H1 (cell line): ENCODE data around the gene ZNRF3. TPM values are rescaled to one million over a fixed set of nuclear protein-coding genes. Genes with fewer than 3 reads are reported as not detected.

Source experiments
- CTCF ChIA-PET: fragments of 300-600 bp; sonication (Branson Sonifier 250); formaldehyde crosslinking; loops from one replicate; lab custom pipeline; 2021; ENCODE audit not compliant: partially characterized antibody; lab: Charles Lee
- POLR2A ChIA-PET: fragments of 300-600 bp; sonication (Branson Sonifier 250); formaldehyde crosslinking; loops from one replicate; lab custom pipeline; 2021; ENCODE audit warnings: inconsistent platforms; ENCODE audit not compliant: partially characterized antibody; lab: Charles Lee
- DNase-seq, 2 experiments: peaks; one replicate each; pipeline versions ENCODE4 v3.0.0 to v3.0.0-alpha.2; 2010 to 2022; ENCODE audit warnings: low spot score in 2 of 2, low read depth in 1 of 2, mixed read lengths in 1 of 2
- FAIRE-seq: peaks from 2 replicates; lab custom pipeline; 2011; peaks lifted over from hg19 to GRCh38; lab: Jason Lieb, UNC
- H2AFZ ChIP-seq: 2 replicates; pipeline ENCODE4 v1.8.1; 2012; ENCODE audit warnings: low read length, inconsistent platforms
- H2AK5ac ChIP-seq: 2 replicates; pipeline ENCODE4 v1.6.1; 2013; ENCODE audit warnings: low read depth, low read length
- H2BK120ac ChIP-seq: replicated peaks from 2 replicates; pipeline ENCODE3; 2013; ENCODE audit warnings: low read depth, low read length, inconsistent platforms
- H2BK12ac ChIP-seq: 2 replicates; pipeline ENCODE4 v1.6.1; 2013; ENCODE audit warnings: low read depth, low read length
- H2BK15ac ChIP-seq: 2 replicates; pipeline ENCODE4 v1.6.1; 2013; ENCODE audit warnings: low read length
- H2BK20ac ChIP-seq: 2 replicates; pipeline ENCODE4 v1.6.1; 2013; ENCODE audit warnings: low read length
- H2BK5ac ChIP-seq: 2 replicates; pipeline ENCODE4 v1.6.1; 2013; ENCODE audit warnings: low read depth, low read length
- H3K14ac ChIP-seq: 2 replicates; pipeline ENCODE4 v1.6.1; 2013; ENCODE audit warnings: inconsistent platforms; ENCODE audit not compliant: insufficient read length
- H3K18ac ChIP-seq: 2 replicates; pipeline ENCODE4 v1.6.1; 2013; ENCODE audit warnings: low read length; ENCODE audit errors: extremely low read depth
- H3K23ac ChIP-seq: 2 replicates; pipeline ENCODE4 v1.6.1; 2013; ENCODE audit warnings: inconsistent platforms; ENCODE audit not compliant: insufficient read length
- H3K23me2 ChIP-seq: 2 replicates; pipeline ENCODE4 v1.6.1; 2013; ENCODE audit warnings: low read depth, low read length
- H3K27ac ChIP-seq: 2 replicates; pipeline ENCODE4 v1.6.1; 2011; ENCODE audit warnings: low read depth, low read length, inconsistent platforms
- H3K27me3 ChIP-seq, 4 experiments: replicated peaks in 1 of 4; 1 replicate in 1 of 4; 2 replicates in 3 of 4; pipeline versions ENCODE4 v1.6.1 to v1.8.1; 2011 to 2013; ENCODE audit warnings: low read length in 3 of 4, mild to moderate bottlenecking in 3 of 4, inconsistent platforms in 2 of 4, mixed read lengths in 2 of 4, moderate library complexity in 1 of 4; ENCODE audit not compliant: control insufficient read depth in 3 of 4, insufficient read depth in 3 of 4; ENCODE audit errors: extremely low read depth in 1 of 4
- H3K36me3 ChIP-seq, 4 experiments: 2 replicates each; pipeline versions ENCODE4 v1.6.1 to v1.8.1; 2011 to 2013; ENCODE audit warnings: mild to moderate bottlenecking in 4 of 4, low read length in 3 of 4, moderate library complexity in 2 of 4, control low read depth in 1 of 4, inconsistent platforms in 1 of 4; ENCODE audit not compliant: insufficient read depth in 4 of 4, control insufficient read depth in 2 of 4
- H3K4ac ChIP-seq: replicated peaks from 2 replicates; pipeline ENCODE3; 2013; ENCODE audit warnings: low read length, low read depth, mixed read lengths, inconsistent platforms; ENCODE audit not compliant: insufficient read length
- H3K4me1 ChIP-seq, 4 experiments: replicated peaks in 1 of 4; 1 replicate in 1 of 4; 2 replicates in 3 of 4; pipeline versions ENCODE4 v1.6.1 to v1.8.1; 2011 to 2013; ENCODE audit warnings: low read length in 3 of 4, inconsistent platforms in 2 of 4, mixed read lengths in 1 of 4; ENCODE audit not compliant: insufficient read depth in 4 of 4, control insufficient read depth in 3 of 4
- H3K4me2 ChIP-seq, 2 experiments: 2 replicates each; pipeline versions ENCODE4 v1.6.1 to v1.8.1; 2011 to 2013; ENCODE audit warnings: low read depth in 2 of 2, low read length in 2 of 2, control low read depth in 1 of 2, inconsistent platforms in 1 of 2, mild to moderate bottlenecking in 1 of 2; ENCODE audit not compliant: insufficient read depth in 1 of 2
- H3K4me3 ChIP-seq, 4 experiments: fragments of 200-600, 300-600 bp in 1 of 4; sonication (generic), shearing (Covaris generic), sonication (Bioruptor Twin) in 1 of 4; 2 replicates each; pipeline versions ENCODE4 v1.5.1 to v1.8.1; 2011 to 2016; ENCODE audit warnings: low read length in 4 of 4, low read depth in 3 of 4, control low read depth in 2 of 4, inconsistent platforms in 2 of 4, mild to moderate bottlenecking in 2 of 4, mixed read lengths in 1 of 4, moderate library complexity in 1 of 4; ENCODE audit not compliant: insufficient read depth in 2 of 4; ENCODE audit errors: extremely low read depth in 1 of 4
- H3K56ac ChIP-seq: replicated peaks from 2 replicates; pipeline ENCODE3; 2013; ENCODE audit warnings: low read depth, mild to moderate bottlenecking, mixed read lengths, low read length, inconsistent platforms; ENCODE audit not compliant: insufficient read length
- H3K79me1 ChIP-seq: 2 replicates; pipeline ENCODE4 v1.6.1; 2013; ENCODE audit warnings: low read depth, low read length, control low read depth
- H3K79me2 ChIP-seq, 2 experiments: 2 replicates each; pipeline versions ENCODE4 v1.6.1 to v1.8.1; 2012 to 2013; ENCODE audit warnings: low read length in 2 of 2, mild to moderate bottlenecking in 2 of 2, inconsistent platforms in 1 of 2; ENCODE audit not compliant: insufficient read depth in 2 of 2, control insufficient read depth in 1 of 2
- H3K9ac ChIP-seq, 4 experiments: replicated peaks in 1 of 4; 1 replicate in 1 of 4; 2 replicates in 3 of 4; pipeline versions ENCODE4 v1.6.1 to v1.8.1; 2011 to 2013; ENCODE audit warnings: low read depth in 3 of 4, low read length in 3 of 4, control low read depth in 2 of 4, mild to moderate bottlenecking in 2 of 4, moderate library complexity in 2 of 4, inconsistent platforms in 1 of 4; ENCODE audit errors: extremely low read depth in 1 of 4
- H3K9me3 ChIP-seq, 2 experiments: 2 replicates each; pipeline versions ENCODE4 v1.6.1 to v1.8.1; 2012 to 2013; ENCODE audit warnings: mild to moderate bottlenecking in 2 of 2, moderate library complexity in 2 of 2, control low read depth in 1 of 2, inconsistent platforms in 1 of 2, low read depth in 1 of 2, low read length in 1 of 2, mixed read lengths in 1 of 2; ENCODE audit not compliant: insufficient read depth in 2 of 2
- H4K20me1 ChIP-seq, 2 experiments: replicated peaks in 1 of 2; 2 replicates each; pipeline versions ENCODE3 to v1.8.1; 2011 to 2013; ENCODE audit warnings: inconsistent platforms in 2 of 2, low read length in 2 of 2, mild to moderate bottlenecking in 1 of 2; ENCODE audit not compliant: insufficient read depth in 2 of 2, control insufficient read depth in 1 of 2
- H4K5ac ChIP-seq: 2 replicates; pipeline ENCODE4 v1.6.1; 2013; ENCODE audit warnings: low read length, low read depth, mixed read lengths, inconsistent platforms; ENCODE audit not compliant: insufficient read length
- H4K8ac ChIP-seq: 2 replicates; pipeline ENCODE4 v1.8.0; 2013; ENCODE audit warnings: mild to moderate bottlenecking, moderate library complexity, low read length, inconsistent platforms; ENCODE audit not compliant: insufficient read depth; ENCODE audit errors: extremely low read depth
- H4K91ac ChIP-seq: replicated peaks from 2 replicates; pipeline ENCODE3; 2013; ENCODE audit warnings: low read length, mixed read lengths, inconsistent platforms; ENCODE audit not compliant: insufficient read length
- BRCA1 ChIP-seq: IDR thresholded peaks from 2 replicates; pipeline ENCODE4 v1.6.1; 2012; ENCODE audit warnings: low read depth, low read length, improper control_type of control experiment
- HDAC6 ChIP-seq: IDR thresholded peaks from one replicate; pipeline ENCODE4 v1.7.1; 2012; ENCODE audit warnings: low read depth, mild to moderate bottlenecking, inconsistent platforms, low read length, moderate library complexity
- JUND ChIP-seq: IDR thresholded peaks from 2 replicates; pipeline ENCODE4 v1.6.1; 2011; ENCODE audit warnings: mild to moderate bottlenecking, improper control_type of control experiment, low read length
- MAFK ChIP-seq: IDR thresholded peaks from 2 replicates; pipeline ENCODE4 v1.6.1; 2012; ENCODE audit warnings: low read depth, mild to moderate bottlenecking, improper control_type of control experiment, low read length
- POLR2A ChIP-seq, 2 experiments: IDR thresholded peaks; 1 replicate in 1 of 2; 2 replicates in 1 of 2; pipeline ENCODE4 v1.6.1; 2011; ENCODE audit warnings: low read depth in 2 of 2, low read length in 2 of 2, mild to moderate bottlenecking in 2 of 2; ENCODE audit errors: control extremely low read depth in 1 of 2
- RNF2 ChIP-seq: fragments of 200-900, 300-1000 bp; sonication (generic); IDR thresholded peaks from 2 replicates; pipeline ENCODE4 v1.7.1; 2016; ENCODE audit warnings: borderline replicate concordance, low read depth, mild to moderate bottlenecking, antibody characterized with exemption, low read length; ENCODE audit not compliant: poor library complexity, severe bottlenecking; ENCODE audit errors: missing control alignments
- SIN3A ChIP-seq, 2 experiments: IDR thresholded peaks in 1 of 2; conservative IDR thresholded peaks in 1 of 2; 2 replicates each; pipeline ENCODE4 v1.6.1; 2011 to 2012; ENCODE audit warnings: low read length in 2 of 2, improper control_type of control experiment in 1 of 2, low read depth in 1 of 2, mild to moderate bottlenecking in 1 of 2
- SIX5 ChIP-seq: IDR thresholded peaks from 2 replicates; pipeline ENCODE4 v1.6.1; 2011; ENCODE audit warnings: mild to moderate bottlenecking, low read depth, low read length
- ZNF274 ChIP-seq: IDR thresholded peaks from 2 replicates; pipeline ENCODE4 v1.7.0; 2012; ENCODE audit warnings: low read length, borderline replicate concordance; ENCODE audit errors: extremely low read depth
- WGBS, 2 experiments: shearing (Covaris generic) in 1 of 2; methylation state at CpG; one replicate each; pipeline versions ENCODE4 v1.1.6 to v1.1.7; 2013 to 2015; ENCODE audit warnings: low lambda C conversion rate in 2 of 2, mixed read lengths in 2 of 2, inconsistent platforms in 1 of 2, low coverage in 1 of 2, missing lambda C conversion rate in 1 of 2; ENCODE audit not compliant: insufficient replicate concordance in 2 of 2, insufficient coverage in 1 of 2, insufficient read length in 1 of 2; ENCODE audit errors: extremely low coverage in 1 of 2, missing lambda C conversion rate in 1 of 2; 5-methylcytosine and 5-hydroxymethylcytosine counted together
- polyA plus RNA-seq, 7 experiments: library from polyadenylated mRNA; depleted of rRNA in 3 of 7; stranded (reverse) in 5 of 7; unstranded in 2 of 7; fragments of >200 nt in 5 of 7; fragments of 200-250 nt in 2 of 7; gene quantifications; 1 replicate in 5 of 7; 2 replicates in 1 of 7; 4 replicates in 1 of 7; pipeline versions ENCODE4 v1.2.1 to v1.2.3, GENCODE V29; 2011 to 2013; ENCODE audit warnings: missing spikeins in 2 of 7, mixed read lengths in 2 of 7
- total RNA-seq: library from RNA; stranded (reverse); fragmentation: NEBNext Ultra II Directional; extraction: Animal tissue kit (Norgen Biotek cat#: 25700); gene quantifications from 2 replicates; pipeline ENCODE4 v1.2.1, GENCODE V29; 2021

ZNRF3 gene
- total and polyA plus RNA-seq, 2 of the 8 experiments (the other 6 are each of a cell fraction or from before 2014, with no cell fraction given), result 14.1 to 21.7 TPM

GRCh38 chr22:28942801-28943500, 59.6 kb downstream of the ZNRF3 start:
- FAIRE-seq, result peak; percentile 13
- H2BK120ac ChIP-seq, result no peak overlapping the region
- no peak overlapping the region for H4K8ac ChIP-seq
- no peak overlapping the region for H2AFZ ChIP-seq
- no peak overlapping the region for H2BK15ac ChIP-seq
- H3K36me3 ChIP-seq, result peaks cover 0 to 4% (median 0%) of the 10 kb centered on the region in 4 experiments; a peak in 1 of 8 replicates
- POLR2A ChIA-PET, result interaction anchor here (0.9 to 2.1 kb wide), 6 partner anchors 9 to 87 kb away, joined by 3 to 9 read pairs (median 3); partner anchors contain the start of gene ZNRF3
- no peak overlapping the region for H2BK20ac ChIP-seq
- H4K91ac ChIP-seq, result no peak overlapping the region
- H4K20me1 ChIP-seq, result peaks cover 0 to 1% of the 10 kb centered on the region in 2 experiments
- H3K18ac ChIP-seq, result no peak overlapping the region
- no peak overlapping the region for H2BK5ac ChIP-seq
- H3K56ac ChIP-seq, result no peak overlapping the region
- H3K23ac ChIP-seq, result no peak overlapping the region
- peak overlapping the region; percentile 3 to 18; a peak in 2 of 4 replicates for H3K4me2 ChIP-seq
- H3K4ac ChIP-seq, result no peak overlapping the region
- H3K4me3 ChIP-seq, result no peak overlapping the region
- H3K79me1 ChIP-seq, result no peaks in the 10 kb centered on the region; the same call in 1 of the 2 replicates
- DNase-seq, result no peak
- H3K9ac ChIP-seq, result no peak overlapping the region
- CTCF ChIA-PET, result interaction anchor here (0.8 to 3.4 kb wide), 8 partner anchors 9 to 97 kb away, joined by 3 to 14 read pairs (median 4); no protein-coding TSS in a partner anchor
- H3K4me1 ChIP-seq, result peaks cover 2 to 13% (median 10%) of the 10 kb centered on the region in 4 experiments; a peak in 6 of 7 replicates
- H4K5ac ChIP-seq, result no peak overlapping the region
- no peak overlapping the region; the same call in 1 of the 2 replicates for H2BK12ac ChIP-seq
- peaks cover 4 to 10% of the 10 kb centered on the region in 2 experiments; a peak in 3 of 4 replicates for H3K9me3 ChIP-seq
- H3K79me2 ChIP-seq, result peaks cover 3 to 87% of the 10 kb centered on the region in 2 experiments; a peak in 3 of 4 replicates
- no peaks in the 10 kb centered on the region for H3K27me3 ChIP-seq
- TF ChIP-seq MAFK (no peak), RNF2 (no peak), HDAC6 (no peak), SIX5 (no peak), BRCA1 (no peak), JUND (no peak), ZNF274 (no peak), SIN3A (conservative IDR thresholded peaks at IDR 0.05 in 1 of 2, IDR thresholded peaks at IDR 0.05 in 1 of 2; ENCODE audit: low read depth in 1 of 2, low read length in 2 of 2) (no peak), POLR2A (IDR thresholded peaks at IDR 0.05; ENCODE audit: control extremely low read depth in 1 of 2, low read depth in 2 of 2, low read length in 2 of 2) (no peak)
- no peak overlapping the region for H3K27ac ChIP-seq
- no peaks in the 10 kb centered on the region for H3K23me2 ChIP-seq
- 68% methylated on average over 5 of the region's 7 CpGs; no CpG with 5 or more reads in 1 of the 2 experiments for WGBS, 2 experiments
- H3K14ac ChIP-seq, result no peak overlapping the region
- H2AK5ac ChIP-seq, result no peak overlapping the region
